Measurements from ENCODE around the gene AZGP1.

- TF ChIP-seq GLIS3 (CRISPR knock-in tag; IDR thresholded peaks at IDR 0.05) (no peak), PPARA (CRISPR knock-in tag; IDR thresholded peaks at IDR 0.05; ENCODE audit: borderline replicate concordance) (no peak), ESRRG (CRISPR knock-in tag; IDR thresholded peaks at IDR 0.05) (no peak), ZFP3 (CRISPR knock-in tag; IDR thresholded peaks at IDR 0.05) (no peak), ISL1 (CRISPR knock-in tag; IDR thresholded peaks at IDR 0.05) (no peak), OSR1 (CRISPR knock-in tag; IDR thresholded peaks at IDR 0.05) (no peak), ZNF70 (CRISPR knock-in tag; IDR thresholded peaks at IDR 0.05) (no peak), ZNF8 (CRISPR knock-in tag; IDR thresholded peaks at IDR 0.05) (no peak), TOX (CRISPR knock-in tag; IDR thresholded peaks at IDR 0.05; ENCODE audit: borderline replicate concordance) (no peak), BACH2 (CRISPR knock-in tag; IDR thresholded peaks at IDR 0.05; ENCODE audit: borderline replicate concordance) (no peak), ZFP30 (CRISPR knock-in tag; IDR thresholded peaks at IDR 0.05) (no peak), CSRNP3 (CRISPR knock-in tag; IDR thresholded peaks at IDR 0.05) (no peak)
- TF ChIP-seq, protein P1, sequence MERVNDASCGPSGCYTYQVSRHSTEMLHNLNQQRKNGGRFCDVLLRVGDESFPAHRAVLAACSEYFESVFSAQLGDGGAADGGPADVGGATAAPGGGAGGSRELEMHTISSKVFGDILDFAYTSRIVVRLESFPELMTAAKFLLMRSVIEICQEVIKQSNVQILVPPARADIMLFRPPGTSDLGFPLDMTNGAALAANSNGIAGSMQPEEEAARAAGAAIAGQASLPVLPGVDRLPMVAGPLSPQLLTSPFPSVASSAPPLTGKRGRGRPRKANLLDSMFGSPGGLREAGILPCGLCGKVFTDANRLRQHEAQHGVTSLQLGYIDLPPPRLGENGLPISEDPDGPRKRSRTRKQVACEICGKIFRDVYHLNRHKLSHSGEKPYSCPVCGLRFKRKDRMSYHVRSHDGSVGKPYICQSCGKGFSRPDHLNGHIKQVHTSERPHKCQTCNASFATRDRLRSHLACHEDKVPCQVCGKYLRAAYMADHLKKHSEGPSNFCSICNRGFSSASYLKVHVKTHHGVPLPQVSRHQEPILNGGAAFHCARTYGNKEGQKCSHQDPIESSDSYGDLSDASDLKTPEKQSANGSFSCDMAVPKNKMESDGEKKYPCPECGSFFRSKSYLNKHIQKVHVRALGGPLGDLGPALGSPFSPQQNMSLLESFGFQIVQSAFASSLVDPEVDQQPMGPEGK (CRISPR knock-in tag; IDR thresholded peaks at IDR 0.05; ENCODE audit: borderline replicate concordance), result no peak
- TF ChIP-seq, protein P2, sequence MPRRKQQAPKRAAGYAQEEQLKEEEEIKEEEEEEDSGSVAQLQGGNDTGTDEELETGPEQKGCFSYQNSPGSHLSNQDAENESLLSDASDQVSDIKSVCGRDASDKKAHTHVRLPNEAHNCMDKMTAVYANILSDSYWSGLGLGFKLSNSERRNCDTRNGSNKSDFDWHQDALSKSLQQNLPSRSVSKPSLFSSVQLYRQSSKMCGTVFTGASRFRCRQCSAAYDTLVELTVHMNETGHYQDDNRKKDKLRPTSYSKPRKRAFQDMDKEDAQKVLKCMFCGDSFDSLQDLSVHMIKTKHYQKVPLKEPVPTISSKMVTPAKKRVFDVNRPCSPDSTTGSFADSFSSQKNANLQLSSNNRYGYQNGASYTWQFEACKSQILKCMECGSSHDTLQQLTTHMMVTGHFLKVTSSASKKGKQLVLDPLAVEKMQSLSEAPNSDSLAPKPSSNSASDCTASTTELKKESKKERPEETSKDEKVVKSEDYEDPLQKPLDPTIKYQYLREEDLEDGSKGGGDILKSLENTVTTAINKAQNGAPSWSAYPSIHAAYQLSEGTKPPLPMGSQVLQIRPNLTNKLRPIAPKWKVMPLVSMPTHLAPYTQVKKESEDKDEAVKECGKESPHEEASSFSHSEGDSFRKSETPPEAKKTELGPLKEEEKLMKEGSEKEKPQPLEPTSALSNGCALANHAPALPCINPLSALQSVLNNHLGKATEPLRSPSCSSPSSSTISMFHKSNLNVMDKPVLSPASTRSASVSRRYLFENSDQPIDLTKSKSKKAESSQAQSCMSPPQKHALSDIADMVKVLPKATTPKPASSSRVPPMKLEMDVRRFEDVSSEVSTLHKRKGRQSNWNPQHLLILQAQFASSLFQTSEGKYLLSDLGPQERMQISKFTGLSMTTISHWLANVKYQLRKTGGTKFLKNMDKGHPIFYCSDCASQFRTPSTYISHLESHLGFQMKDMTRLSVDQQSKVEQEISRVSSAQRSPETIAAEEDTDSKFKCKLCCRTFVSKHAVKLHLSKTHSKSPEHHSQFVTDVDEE (CRISPR knock-in tag; IDR thresholded peaks at IDR 0.05), result no peak
Observed at GRCh38 chr7:100007887-100008286, 32.1 kb upstream of the AZGP1 start.
